NCI-H128 (cell line): ENCODE data around the gene RPL27.

Experiments
- DNase-seq: peaks from one replicate; lab custom pipeline; 2025; ENCODE audit not compliant: unreplicated experiment; lab: John Stamatoyannopoulos, UW

Gene RPL27

DNA sequence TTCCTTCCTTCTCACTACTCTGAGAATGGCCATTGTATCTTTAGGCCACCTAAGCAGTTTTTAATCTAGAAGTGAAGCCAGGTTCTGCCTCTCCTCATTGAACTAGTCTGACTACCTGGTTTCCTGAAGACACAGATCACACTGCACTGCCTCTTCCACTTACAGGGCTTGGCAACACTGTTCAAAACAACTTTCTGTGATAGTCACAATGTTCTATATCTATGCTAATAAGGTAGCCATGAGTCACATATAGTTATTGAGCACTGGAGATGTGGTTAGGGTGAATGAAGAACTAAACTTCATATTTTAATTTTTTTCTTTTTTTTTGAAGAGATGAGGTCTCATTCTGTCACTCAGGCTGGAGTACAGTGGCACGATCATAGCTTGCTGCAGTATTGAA is 53.8 kb downstream of the RPL27 start:
- DNase-seq, result no peak
